Panc1 (cell line): Measurements from ENCODE around the gene LHFPL2. TPM values are rescaled to one million over a fixed set of nuclear protein-coding genes. Genes with fewer than 3 reads are reported as not detected.

Experiments
- ATAC-seq: fragments of 200-7000 bp; cut with Tn5 transposase; 2 replicates; pipeline ENCODE4 v1.9.1; 2020; ENCODE audit warnings: mild to moderate bottlenecking, moderate library complexity
- BruUV-seq: library from RNA; stranded (reverse); fragments of 400-500 nt; replicated peaks from 2 replicates; lab custom pipeline; 2021; lab: Mats Ljungman, UMichigan
- CTCF ChIA-PET: fragments of 300-600 bp; sonication (Branson Sonifier 250); formaldehyde crosslinking; loops from one replicate; lab custom pipeline; 2022; ENCODE audit warnings: antibody characterized with exemption; lab: Charles Lee
- POLR2A ChIA-PET: fragments of 300-600 bp; sonication (Branson Sonifier 250); formaldehyde crosslinking; loops from one replicate; lab custom pipeline; 2022; ENCODE audit warnings: antibody characterized with exemption; lab: Charles Lee
- DNase-seq: peaks from one replicate; pipeline ENCODE4 v3.0.0-alpha.2; 2010; ENCODE audit warnings: low read depth, low spot score
- H3K27ac ChIP-seq: 2 replicates; pipeline ENCODE4 v1.5.1; 2011; ENCODE audit warnings: mild to moderate bottlenecking, low read length, inconsistent platforms
- H3K27me3 ChIP-seq: fragments of 200-500 bp; sonication (Bioruptor generic); 2 replicates; pipeline ENCODE4 v1.6.0; 2014; ENCODE audit warnings: low read length, inconsistent platforms; ENCODE audit not compliant: control insufficient read depth, insufficient read depth
- H3K36me3 ChIP-seq: fragments of 200-500 bp; sonication (Bioruptor generic); 2 replicates; pipeline ENCODE4 v1.5.1; 2014; ENCODE audit warnings: inconsistent platforms, mild to moderate bottlenecking, low read length, moderate library complexity; ENCODE audit not compliant: control insufficient read depth, insufficient read depth
- H3K4me1 ChIP-seq: 2 replicates; pipeline ENCODE4 v1.5.1; 2011; ENCODE audit warnings: inconsistent platforms, mild to moderate bottlenecking, low read length, moderate library complexity; ENCODE audit not compliant: control insufficient read depth, insufficient read depth
- H3K4me3 ChIP-seq, 2 experiments: 2 replicates each; pipeline ENCODE4 v1.5.1; 2011 to 2012; ENCODE audit warnings: low read depth in 2 of 2, low read length in 2 of 2, mild to moderate bottlenecking in 2 of 2, inconsistent platforms in 1 of 2, moderate library complexity in 1 of 2
- H3K9me3 ChIP-seq: fragments of 200-500 bp; sonication (Bioruptor generic); 2 replicates; pipeline ENCODE4 v1.5.1; 2014; ENCODE audit warnings: low read depth, mild to moderate bottlenecking, inconsistent platforms, low read length, moderate library complexity; ENCODE audit not compliant: control insufficient read depth, insufficient read depth
- CTCF ChIP-seq: fragments of 450-650 bp; IDR thresholded peaks from 2 replicates; pipeline ENCODE4 v1.5.1; 2017; ENCODE audit warnings: mild to moderate bottlenecking
- POLR2AphosphoS5 ChIP-seq: IDR thresholded peaks from 2 replicates; pipeline ENCODE4 v1.6.1; 2012; ENCODE audit warnings: mild to moderate bottlenecking, low read depth, low read length, moderate library complexity
- SIN3A ChIP-seq: IDR thresholded peaks from 2 replicates; pipeline ENCODE4 v1.6.1; 2012; ENCODE audit warnings: low read depth, mild to moderate bottlenecking, low read length, moderate library complexity, borderline replicate concordance; ENCODE audit not compliant: insufficient read depth
- TCF7L2 ChIP-seq: IDR thresholded peaks from 2 replicates; pipeline ENCODE4 v1.6.1; 2011; ENCODE audit warnings: mild to moderate bottlenecking, low read depth, low read length, inconsistent platforms
- in situ Hi-C: cut with HindIII; loops from 2 replicates; pipeline ENCODE4 v1.10.0; 2016; ENCODE audit warnings: low sequenced_read_pairs, low pct_unique_long_range_greater_than_20kb
- intact Hi-C: fragments of 100-400 bp; cut with micrococcal nuclease; formaldehyde crosslinking; loops from one replicate; pipeline ENCODE4 v1.10.0; 2022; ENCODE audit not compliant: unreplicated experiment
- total RNA-seq: library from RNA; stranded (reverse); gene quantifications from one replicate; pipeline ENCODE4 v1.2.1, GENCODE V29; 2021; ENCODE audit not compliant: unreplicated experiment
- TF ChIP-seq, protein P1 (sequence below), 2 experiments: IDR thresholded peaks; 2 replicates each; pipeline ENCODE4 v1.6.1; 2011 to 2012; ENCODE audit warnings: low read depth in 2 of 2, control low read depth in 1 of 2, low read length in 1 of 2, mild to moderate bottlenecking in 1 of 2, moderate library complexity in 1 of 2; ENCODE audit not compliant: insufficient read depth in 1 of 2

LHFPL2 gene
- total RNA-seq, 1 experiment from 2014 or later: 25.8 TPM

DNA sequence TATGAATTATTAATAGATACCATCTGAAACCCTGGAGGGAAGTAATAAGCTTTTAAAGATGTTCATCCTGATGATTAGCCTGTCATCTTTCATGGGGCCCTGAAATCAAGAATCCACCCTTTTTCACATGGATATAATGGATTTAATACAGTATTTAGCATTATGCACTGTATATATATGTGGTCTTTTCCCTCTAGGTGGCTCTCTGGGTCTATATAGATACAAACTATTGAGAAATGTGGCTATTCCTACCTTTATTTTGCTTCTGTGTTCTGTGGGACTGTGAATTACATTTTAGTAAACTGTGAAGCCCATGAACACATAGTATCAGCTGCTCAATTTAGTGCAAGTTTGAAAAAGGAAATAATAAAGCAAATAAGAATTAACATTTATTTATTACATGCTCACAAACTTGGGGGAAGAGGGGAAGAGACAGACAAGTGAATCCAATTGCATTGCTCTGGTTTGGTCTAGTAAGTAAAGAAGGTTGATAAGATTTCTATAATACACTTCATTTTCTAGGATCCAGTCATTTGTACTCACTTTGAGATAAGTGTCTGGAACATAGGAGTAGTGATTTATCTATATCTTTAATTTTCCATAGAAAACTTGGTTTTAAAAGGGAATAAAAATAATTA lies 176.0 kb downstream of the LHFPL2 start:
- peak; percentile 69; the same call in 1 of the 2 replicates for ATAC-seq
- H3K27me3 ChIP-seq: no peaks in the 10 kb centered on the region
- TF ChIP-seq TCF7L2 (no peak), SIN3A (no peak), CTCF (peak; percentile 36; the same call in 1 of the 2 replicates)
- no TSS peak for BruUV-seq
- H3K27ac ChIP-seq: no peak overlapping the region
- no peaks in the 10 kb centered on the region for H3K9me3 ChIP-seq
- ChIA-PET CTCF (no interaction called here), POLR2A (no interaction called here)
- H3K4me3 ChIP-seq: no peak overlapping the region
- intact Hi-C loops (no loop called here), in situ Hi-C loops (no loop called here)
- no peaks in the 10 kb centered on the region for H3K4me1 ChIP-seq
- DNase-seq: no peak
- no peaks in the 10 kb centered on the region for H3K36me3 ChIP-seq

GRCh38 chr5:78471896-78472295 lies 176.7 kb downstream of the LHFPL2 start:
- ATAC-seq (no peak), DNase-seq (no peak)
- no peaks in the 10 kb centered on the region for H3K4me1 ChIP-seq
- intact Hi-C loops (no loop called here), in situ Hi-C loops (no loop called here)
- no peak overlapping the region for H3K4me3 ChIP-seq
- TF ChIP-seq POLR2AphosphoS5: no peak
- TF ChIP-seq TCF7L2: no peak
- TF ChIP-seq SIN3A: no peak
- TF ChIP-seq CTCF: no peak
- TF ChIP-seq, protein P1, sequence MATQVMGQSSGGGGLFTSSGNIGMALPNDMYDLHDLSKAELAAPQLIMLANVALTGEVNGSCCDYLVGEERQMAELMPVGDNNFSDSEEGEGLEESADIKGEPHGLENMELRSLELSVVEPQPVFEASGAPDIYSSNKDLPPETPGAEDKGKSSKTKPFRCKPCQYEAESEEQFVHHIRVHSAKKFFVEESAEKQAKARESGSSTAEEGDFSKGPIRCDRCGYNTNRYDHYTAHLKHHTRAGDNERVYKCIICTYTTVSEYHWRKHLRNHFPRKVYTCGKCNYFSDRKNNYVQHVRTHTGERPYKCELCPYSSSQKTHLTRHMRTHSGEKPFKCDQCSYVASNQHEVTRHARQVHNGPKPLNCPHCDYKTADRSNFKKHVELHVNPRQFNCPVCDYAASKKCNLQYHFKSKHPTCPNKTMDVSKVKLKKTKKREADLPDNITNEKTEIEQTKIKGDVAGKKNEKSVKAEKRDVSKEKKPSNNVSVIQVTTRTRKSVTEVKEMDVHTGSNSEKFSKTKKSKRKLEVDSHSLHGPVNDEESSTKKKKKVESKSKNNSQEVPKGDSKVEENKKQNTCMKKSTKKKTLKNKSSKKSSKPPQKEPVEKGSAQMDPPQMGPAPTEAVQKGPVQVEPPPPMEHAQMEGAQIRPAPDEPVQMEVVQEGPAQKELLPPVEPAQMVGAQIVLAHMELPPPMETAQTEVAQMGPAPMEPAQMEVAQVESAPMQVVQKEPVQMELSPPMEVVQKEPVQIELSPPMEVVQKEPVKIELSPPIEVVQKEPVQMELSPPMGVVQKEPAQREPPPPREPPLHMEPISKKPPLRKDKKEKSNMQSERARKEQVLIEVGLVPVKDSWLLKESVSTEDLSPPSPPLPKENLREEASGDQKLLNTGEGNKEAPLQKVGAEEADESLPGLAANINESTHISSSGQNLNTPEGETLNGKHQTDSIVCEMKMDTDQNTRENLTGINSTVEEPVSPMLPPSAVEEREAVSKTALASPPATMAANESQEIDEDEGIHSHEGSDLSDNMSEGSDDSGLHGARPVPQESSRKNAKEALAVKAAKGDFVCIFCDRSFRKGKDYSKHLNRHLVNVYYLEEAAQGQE (IDR thresholded peaks at IDR 0.05; ENCODE audit: insufficient read depth in 1 of 2, low read depth in 2 of 2, low read length in 1 of 2): no peak
- no peaks in the 10 kb centered on the region for H3K9me3 ChIP-seq
- ChIA-PET CTCF (no interaction called here), POLR2A (no interaction called here)
- no peaks in the 10 kb centered on the region for H3K36me3 ChIP-seq
- no peak overlapping the region for H3K27ac ChIP-seq
- BruUV-seq: no TSS peak
- no peaks in the 10 kb centered on the region for H3K27me3 ChIP-seq
